HepG2 (cell line): ENCODE results near the gene VSNL1. TPM values are rescaled to one million over a fixed set of nuclear protein-coding genes. Genes with fewer than 3 reads are reported as not detected.

Experiments
- FOXJ3 ChIP-seq: sonication (generic); formaldehyde crosslinking; IDR thresholded peaks from 2 replicates; pipeline ENCODE4 v1.4.0; 2020; ENCODE audit warnings: missing genetic modification reagents, mild to moderate bottlenecking, borderline replicate concordance
- MED8 ChIP-seq: sonication (generic); formaldehyde crosslinking; IDR thresholded peaks from 2 replicates; pipeline ENCODE4 v1.8.1; 2023; ENCODE audit warnings: mild to moderate bottlenecking, missing genetic modification reagents; ENCODE audit not compliant: insufficient replicate concordance
- MEF2D ChIP-seq: sonication (generic); formaldehyde crosslinking; IDR thresholded peaks from 2 replicates; pipeline ENCODE4 v1.5.1; 2020; ENCODE audit warnings: mild to moderate bottlenecking, missing genetic modification reagents
- NCOA2 ChIP-seq: sonication (generic); formaldehyde crosslinking; IDR thresholded peaks from 2 replicates; pipeline ENCODE4 v1.8.0; 2022; ENCODE audit warnings: inconsistent platforms
- RBFOX2 ChIP-seq: fragments of 200-400 bp; formaldehyde crosslinking; IDR thresholded peaks from 2 replicates; pipeline ENCODE4 v1.6.1; 2017; ENCODE audit warnings: low read depth, mild to moderate bottlenecking, low read length
- SP2 ChIP-seq: sonication (generic); formaldehyde crosslinking; IDR thresholded peaks from 2 replicates; pipeline ENCODE4 v1.5.1; 2020; ENCODE audit warnings: mild to moderate bottlenecking, missing genetic modification reagents
- TRIM22 ChIP-seq: fragments of 450-650 bp; IDR thresholded peaks from 2 replicates; pipeline ENCODE4 v1.6.1; 2017
- ZBTB49 ChIP-seq: sonication (generic); formaldehyde crosslinking; IDR thresholded peaks from 2 replicates; pipeline ENCODE4 v1.4.0; 2020; ENCODE audit warnings: missing genetic modification reagents, borderline replicate concordance
- ZNF230 ChIP-seq: sonication (generic); formaldehyde crosslinking; IDR thresholded peaks from 2 replicates; pipeline ENCODE4 v1.4.0; 2020; ENCODE audit warnings: mild to moderate bottlenecking, missing genetic modification reagents
- ZNF333 ChIP-seq: sonication (generic); formaldehyde crosslinking; IDR thresholded peaks from 2 replicates; pipeline ENCODE4 v1.4.0; 2020; ENCODE audit warnings: mild to moderate bottlenecking, missing genetic modification reagents, borderline replicate concordance
- ZNF496 ChIP-seq: sonication (generic); formaldehyde crosslinking; IDR thresholded peaks from 2 replicates; pipeline ENCODE4 v1.8.1; 2023; ENCODE audit warnings: mild to moderate bottlenecking, moderate library complexity, missing genetic modification reagents; ENCODE audit not compliant: insufficient replicate concordance
- ZNF530 ChIP-seq: sonication (generic); formaldehyde crosslinking; IDR thresholded peaks from 2 replicates; pipeline ENCODE4 v1.5.0; 2020; ENCODE audit warnings: low read depth, mild to moderate bottlenecking, missing genetic modification reagents
- ZNF704 ChIP-seq: sonication (generic); formaldehyde crosslinking; IDR thresholded peaks from 2 replicates; pipeline ENCODE4 v1.8.1; 2023; ENCODE audit warnings: mild to moderate bottlenecking, inconsistent platforms, moderate library complexity, missing genetic modification reagents, borderline replicate concordance
- ZSCAN25 ChIP-seq: sonication (generic); formaldehyde crosslinking; IDR thresholded peaks from 2 replicates; pipeline ENCODE4 v1.8.0; 2022; ENCODE audit warnings: mild to moderate bottlenecking, missing genetic modification reagents
- polyA plus RNA-seq, 8 experiments: library from polyadenylated mRNA; depleted of rRNA in 3 of 8; stranded (reverse) in 7 of 8; unstranded in 1 of 8; fragments of >200 nt; fragmentation: Illumina TruSeq in 4 of 8; extraction: Trizol in 4 of 8; gene quantifications; 2 replicates each; pipeline versions ENCODE4 v1.2.1 to v1.2.3, GENCODE V29; 2011 to 2016; ENCODE audit warnings: low read depth in 4 of 8, missing spikeins in 1 of 8, mixed read lengths in 1 of 8; ENCODE audit not compliant: insufficient read depth in 1 of 8
- total RNA-seq, 5 experiments: library from RNA; depleted of rRNA; stranded (reverse); fragments of >200 nt; fragmentation: Illumina TruSeq; extraction: Trizol; gene quantifications; 2 replicates each; pipeline ENCODE4 v1.2.3, GENCODE V29; 2016; ENCODE audit warnings: low read depth in 1 of 5
- TF ChIP-seq, protein P1 (sequence below): sonication (generic); formaldehyde crosslinking; IDR thresholded peaks from 2 replicates; pipeline ENCODE4 v1.4.0; 2020; ENCODE audit warnings: missing genetic modification reagents
- TF ChIP-seq, protein P2 (sequence below): sonication (generic); formaldehyde crosslinking; IDR thresholded peaks from 2 replicates; pipeline ENCODE4 v1.4.0; 2020; ENCODE audit warnings: missing genetic modification reagents

Gene VSNL1
- total and polyA plus RNA-seq, 2 of the 13 experiments (the other 11 are each of a cell fraction or from before 2014, with no cell fraction given), result 63.2 to 95.9 TPM

DNA sequence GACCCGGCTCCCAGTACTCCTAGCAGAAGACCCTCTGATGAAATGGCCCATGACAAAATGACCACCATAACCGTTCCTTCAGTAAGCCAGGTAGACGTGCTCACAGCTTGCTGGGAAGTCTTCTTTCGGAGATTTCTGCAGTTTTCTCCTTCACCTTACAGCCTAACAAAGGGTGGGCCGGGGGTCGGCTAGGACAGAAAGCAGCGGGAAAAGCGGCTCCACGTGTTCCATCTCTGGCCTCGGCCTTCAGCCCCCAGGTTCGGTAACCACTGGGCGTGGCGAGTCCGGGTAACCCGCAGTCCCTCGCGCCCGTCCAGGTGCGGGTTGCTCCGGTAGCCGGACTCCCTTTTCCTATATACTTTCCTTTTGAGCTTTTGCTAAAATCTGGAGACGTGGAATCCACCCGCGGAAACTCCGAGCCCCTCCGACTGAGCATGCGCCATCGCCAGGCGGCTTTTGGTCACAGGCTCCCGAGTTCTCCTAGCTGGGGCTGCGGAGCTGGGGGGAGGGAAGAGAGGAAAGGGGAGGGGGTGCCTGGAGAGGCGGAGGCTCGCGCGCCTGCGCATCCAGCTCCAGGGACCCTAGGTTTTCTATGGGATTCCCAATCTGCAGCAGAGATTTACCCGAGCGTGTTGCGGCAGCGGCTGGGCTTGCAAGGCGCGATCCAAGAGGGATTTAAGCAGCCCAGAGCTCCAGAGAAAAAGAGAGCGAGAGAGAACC, at the start of gene VSNL1 (continued):
- TF ChIP-seq ZBTB49 (CRISPR knock-in tag), result no peak
- TF ChIP-seq ZNF530, result no peak
- peak; percentile 54; the same call in 1 of the 2 replicates for TF ChIP-seq ZNF230 (CRISPR knock-in tag)
- TF ChIP-seq FOXJ3 (CRISPR knock-in tag), result peak; percentile 66; the same call in 1 of the 2 replicates
- peak; percentile 81 for TF ChIP-seq RBFOX2
- TF ChIP-seq, protein P1, sequence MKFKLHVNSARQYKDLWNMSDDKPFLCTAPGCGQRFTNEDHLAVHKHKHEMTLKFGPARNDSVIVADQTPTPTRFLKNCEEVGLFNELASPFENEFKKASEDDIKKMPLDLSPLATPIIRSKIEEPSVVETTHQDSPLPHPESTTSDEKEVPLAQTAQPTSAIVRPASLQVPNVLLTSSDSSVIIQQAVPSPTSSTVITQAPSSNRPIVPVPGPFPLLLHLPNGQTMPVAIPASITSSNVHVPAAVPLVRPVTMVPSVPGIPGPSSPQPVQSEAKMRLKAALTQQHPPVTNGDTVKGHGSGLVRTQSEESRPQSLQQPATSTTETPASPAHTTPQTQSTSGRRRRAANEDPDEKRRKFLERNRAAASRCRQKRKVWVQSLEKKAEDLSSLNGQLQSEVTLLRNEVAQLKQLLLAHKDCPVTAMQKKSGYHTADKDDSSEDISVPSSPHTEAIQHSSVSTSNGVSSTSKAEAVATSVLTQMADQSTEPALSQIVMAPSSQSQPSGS, result peak; percentile 64
- TF ChIP-seq, protein P2, sequence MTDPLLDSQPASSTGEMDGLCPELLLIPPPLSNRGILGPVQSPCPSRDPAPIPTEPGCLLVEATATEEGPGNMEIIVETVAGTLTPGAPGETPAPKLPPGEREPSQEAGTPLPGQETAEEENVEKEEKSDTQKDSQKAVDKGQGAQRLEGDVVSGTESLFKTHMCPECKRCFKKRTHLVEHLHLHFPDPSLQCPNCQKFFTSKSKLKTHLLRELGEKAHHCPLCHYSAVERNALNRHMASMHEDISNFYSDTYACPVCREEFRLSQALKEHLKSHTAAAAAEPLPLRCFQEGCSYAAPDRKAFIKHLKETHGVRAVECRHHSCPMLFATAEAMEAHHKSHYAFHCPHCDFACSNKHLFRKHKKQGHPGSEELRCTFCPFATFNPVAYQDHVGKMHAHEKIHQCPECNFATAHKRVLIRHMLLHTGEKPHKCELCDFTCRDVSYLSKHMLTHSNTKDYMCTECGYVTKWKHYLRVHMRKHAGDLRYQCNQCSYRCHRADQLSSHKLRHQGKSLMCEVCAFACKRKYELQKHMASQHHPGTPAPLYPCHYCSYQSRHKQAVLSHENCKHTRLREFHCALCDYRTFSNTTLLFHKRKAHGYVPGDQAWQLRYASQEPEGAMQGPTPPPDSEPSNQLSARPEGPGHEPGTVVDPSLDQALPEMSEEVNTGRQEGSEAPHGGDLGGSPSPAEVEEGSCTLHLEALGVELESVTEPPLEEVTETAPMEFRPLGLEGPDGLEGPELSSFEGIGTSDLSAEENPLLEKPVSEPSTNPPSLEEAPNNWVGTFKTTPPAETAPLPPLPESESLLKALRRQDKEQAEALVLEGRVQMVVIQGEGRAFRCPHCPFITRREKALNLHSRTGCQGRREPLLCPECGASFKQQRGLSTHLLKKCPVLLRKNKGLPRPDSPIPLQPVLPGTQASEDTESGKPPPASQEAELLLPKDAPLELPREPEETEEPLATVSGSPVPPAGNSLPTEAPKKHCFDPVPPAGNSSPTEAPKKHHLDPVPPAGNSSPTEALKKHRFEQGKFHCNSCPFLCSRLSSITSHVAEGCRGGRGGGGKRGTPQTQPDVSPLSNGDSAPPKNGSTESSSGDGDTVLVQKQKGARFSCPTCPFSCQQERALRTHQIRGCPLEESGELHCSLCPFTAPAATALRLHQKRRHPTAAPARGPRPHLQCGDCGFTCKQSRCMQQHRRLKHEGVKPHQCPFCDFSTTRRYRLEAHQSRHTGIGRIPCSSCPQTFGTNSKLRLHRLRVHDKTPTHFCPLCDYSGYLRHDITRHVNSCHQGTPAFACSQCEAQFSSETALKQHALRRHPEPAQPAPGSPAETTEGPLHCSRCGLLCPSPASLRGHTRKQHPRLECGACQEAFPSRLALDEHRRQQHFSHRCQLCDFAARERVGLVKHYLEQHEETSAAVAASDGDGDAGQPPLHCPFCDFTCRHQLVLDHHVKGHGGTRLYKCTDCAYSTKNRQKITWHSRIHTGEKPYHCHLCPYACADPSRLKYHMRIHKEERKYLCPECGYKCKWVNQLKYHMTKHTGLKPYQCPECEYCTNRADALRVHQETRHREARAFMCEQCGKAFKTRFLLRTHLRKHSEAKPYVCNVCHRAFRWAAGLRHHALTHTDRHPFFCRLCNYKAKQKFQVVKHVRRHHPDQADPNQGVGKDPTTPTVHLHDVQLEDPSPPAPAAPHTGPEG, result peak; percentile 91
- 0 out of 2 replicates have a peak, but pooled peaks have one; percentile 44 for TF ChIP-seq NCOA2 (CRISPR knock-in tag)
- no peak for TF ChIP-seq MED8
- TF ChIP-seq ZNF496 (CRISPR knock-in tag), result no peak
- TF ChIP-seq ZSCAN25 (CRISPR knock-in tag), result 0 out of 2 replicates have a peak, but pooled peaks have one; percentile 46
- TF ChIP-seq ZNF333 (CRISPR knock-in tag), result peak; percentile 52; the same call in 1 of the 2 replicates
- peak; percentile 92; the same call in 1 of the 2 replicates for TF ChIP-seq ZNF704 (CRISPR knock-in tag)
- no peak; the same call in none of the 2 replicates for TF ChIP-seq MEF2D (CRISPR knock-in tag)
- no peak for TF ChIP-seq TRIM22
- no peak for TF ChIP-seq SP2 (CRISPR knock-in tag)
